ENCODE data around the gene PAXX.

The PAXX gene

GRCh38 chr9:137034039-137034708 is 42.0 kb downstream of the PAXX start:
- no peak for DNase-seq

- peak; percentile 86 to 89 for DNase-seq
Observed at GRCh38 chr9:137034709-137035506, 42.7 kb downstream of the PAXX start.

GRCh38 chr9:137035507-137035834 is 43.2 kb downstream of the PAXX start:
- no peak for DNase-seq

- DNase-seq = no peak
Observed at GRCh38 chr9:137035937-137036336, 43.7 kb downstream of the PAXX start.

GRCh38 chr9:137037035-137037434 is 44.8 kb downstream of the PAXX start:
- no peak for DNase-seq

- DNase-seq = no peak
Observed at GRCh38 chr9:137037483-137037882, 45.3 kb downstream of the PAXX start.

- no peak for DNase-seq
Observed at GRCh38 chr9:137038916-137039315, 46.7 kb downstream of the PAXX start.

- DNase-seq = no peak
Observed at GRCh38 chr9:137039611-137040366, 47.6 kb downstream of the PAXX start.

- DNase-seq = no peak
Observed at GRCh38 chr9:137040568-137040967, 48.3 kb downstream of the PAXX start.

GRCh38 chr9:137041124-137041523 is 48.9 kb downstream of the PAXX start:
- no peak for DNase-seq

- DNase-seq = no peak
Observed at GRCh38 chr9:137042751-137043727, 50.8 kb downstream of the PAXX start.
